H1 (cell line): Measurements from ENCODE around the gene ENPP6. TPM values are rescaled to one million over a fixed set of nuclear protein-coding genes. Genes with fewer than 3 reads are reported as not detected.

Experiments used
- CTCF ChIA-PET: fragments of 300-600 bp; sonication (Branson Sonifier 250); formaldehyde crosslinking; loops from one replicate; lab custom pipeline; 2021; ENCODE audit not compliant: partially characterized antibody; lab: Charles Lee
- POLR2A ChIA-PET: fragments of 300-600 bp; sonication (Branson Sonifier 250); formaldehyde crosslinking; loops from one replicate; lab custom pipeline; 2021; ENCODE audit warnings: inconsistent platforms; ENCODE audit not compliant: partially characterized antibody; lab: Charles Lee
- DNase-seq, 2 experiments: peaks; one replicate each; pipeline versions ENCODE4 v3.0.0 to v3.0.0-alpha.2; 2010 to 2022; ENCODE audit warnings: low spot score in 2 of 2, low read depth in 1 of 2, mixed read lengths in 1 of 2
- FAIRE-seq: peaks from 2 replicates; lab custom pipeline; 2011; peaks lifted over from hg19 to GRCh38; lab: Jason Lieb, UNC
- H2AFZ ChIP-seq: 2 replicates; pipeline ENCODE4 v1.8.1; 2012; ENCODE audit warnings: low read length, inconsistent platforms
- H2AK5ac ChIP-seq: 2 replicates; pipeline ENCODE4 v1.6.1; 2013; ENCODE audit warnings: low read depth, low read length
- H2BK120ac ChIP-seq: replicated peaks from 2 replicates; pipeline ENCODE3; 2013; ENCODE audit warnings: low read depth, low read length, inconsistent platforms
- H2BK12ac ChIP-seq: 2 replicates; pipeline ENCODE4 v1.6.1; 2013; ENCODE audit warnings: low read depth, low read length
- H2BK15ac ChIP-seq: 2 replicates; pipeline ENCODE4 v1.6.1; 2013; ENCODE audit warnings: low read length
- H2BK20ac ChIP-seq: 2 replicates; pipeline ENCODE4 v1.6.1; 2013; ENCODE audit warnings: low read length
- H2BK5ac ChIP-seq: 2 replicates; pipeline ENCODE4 v1.6.1; 2013; ENCODE audit warnings: low read depth, low read length
- H3K14ac ChIP-seq: 2 replicates; pipeline ENCODE4 v1.6.1; 2013; ENCODE audit warnings: inconsistent platforms; ENCODE audit not compliant: insufficient read length
- H3K18ac ChIP-seq: 2 replicates; pipeline ENCODE4 v1.6.1; 2013; ENCODE audit warnings: low read length; ENCODE audit errors: extremely low read depth
- H3K23ac ChIP-seq: 2 replicates; pipeline ENCODE4 v1.6.1; 2013; ENCODE audit warnings: inconsistent platforms; ENCODE audit not compliant: insufficient read length
- H3K23me2 ChIP-seq: 2 replicates; pipeline ENCODE4 v1.6.1; 2013; ENCODE audit warnings: low read depth, low read length
- H3K27ac ChIP-seq: 2 replicates; pipeline ENCODE4 v1.6.1; 2011; ENCODE audit warnings: low read depth, low read length, inconsistent platforms
- H3K27me3 ChIP-seq, 4 experiments: replicated peaks in 1 of 4; 1 replicate in 1 of 4; 2 replicates in 3 of 4; pipeline versions ENCODE4 v1.6.1 to v1.8.1; 2011 to 2013; ENCODE audit warnings: low read length in 3 of 4, mild to moderate bottlenecking in 3 of 4, inconsistent platforms in 2 of 4, mixed read lengths in 2 of 4, moderate library complexity in 1 of 4; ENCODE audit not compliant: control insufficient read depth in 3 of 4, insufficient read depth in 3 of 4; ENCODE audit errors: extremely low read depth in 1 of 4
- H3K36me3 ChIP-seq, 4 experiments: 2 replicates each; pipeline versions ENCODE4 v1.6.1 to v1.8.1; 2011 to 2013; ENCODE audit warnings: mild to moderate bottlenecking in 4 of 4, low read length in 3 of 4, moderate library complexity in 2 of 4, control low read depth in 1 of 4, inconsistent platforms in 1 of 4; ENCODE audit not compliant: insufficient read depth in 4 of 4, control insufficient read depth in 2 of 4
- H3K4ac ChIP-seq: replicated peaks from 2 replicates; pipeline ENCODE3; 2013; ENCODE audit warnings: low read length, low read depth, mixed read lengths, inconsistent platforms; ENCODE audit not compliant: insufficient read length
- H3K4me1 ChIP-seq, 4 experiments: replicated peaks in 1 of 4; 1 replicate in 1 of 4; 2 replicates in 3 of 4; pipeline versions ENCODE4 v1.6.1 to v1.8.1; 2011 to 2013; ENCODE audit warnings: low read length in 3 of 4, inconsistent platforms in 2 of 4, mixed read lengths in 1 of 4; ENCODE audit not compliant: insufficient read depth in 4 of 4, control insufficient read depth in 3 of 4
- H3K4me2 ChIP-seq, 2 experiments: 2 replicates each; pipeline versions ENCODE4 v1.6.1 to v1.8.1; 2011 to 2013; ENCODE audit warnings: low read depth in 2 of 2, low read length in 2 of 2, control low read depth in 1 of 2, inconsistent platforms in 1 of 2, mild to moderate bottlenecking in 1 of 2; ENCODE audit not compliant: insufficient read depth in 1 of 2
- H3K4me3 ChIP-seq, 4 experiments: fragments of 200-600, 300-600 bp in 1 of 4; sonication (generic), shearing (Covaris generic), sonication (Bioruptor Twin) in 1 of 4; 2 replicates each; pipeline versions ENCODE4 v1.5.1 to v1.8.1; 2011 to 2016; ENCODE audit warnings: low read length in 4 of 4, low read depth in 3 of 4, control low read depth in 2 of 4, inconsistent platforms in 2 of 4, mild to moderate bottlenecking in 2 of 4, mixed read lengths in 1 of 4, moderate library complexity in 1 of 4; ENCODE audit not compliant: insufficient read depth in 2 of 4; ENCODE audit errors: extremely low read depth in 1 of 4
- H3K56ac ChIP-seq: replicated peaks from 2 replicates; pipeline ENCODE3; 2013; ENCODE audit warnings: low read depth, mild to moderate bottlenecking, mixed read lengths, low read length, inconsistent platforms; ENCODE audit not compliant: insufficient read length
- H3K79me1 ChIP-seq: 2 replicates; pipeline ENCODE4 v1.6.1; 2013; ENCODE audit warnings: low read depth, low read length, control low read depth
- H3K79me2 ChIP-seq, 2 experiments: 2 replicates each; pipeline versions ENCODE4 v1.6.1 to v1.8.1; 2012 to 2013; ENCODE audit warnings: low read length in 2 of 2, mild to moderate bottlenecking in 2 of 2, inconsistent platforms in 1 of 2; ENCODE audit not compliant: insufficient read depth in 2 of 2, control insufficient read depth in 1 of 2
- H3K9ac ChIP-seq, 4 experiments: replicated peaks in 1 of 4; 1 replicate in 1 of 4; 2 replicates in 3 of 4; pipeline versions ENCODE4 v1.6.1 to v1.8.1; 2011 to 2013; ENCODE audit warnings: low read depth in 3 of 4, low read length in 3 of 4, control low read depth in 2 of 4, mild to moderate bottlenecking in 2 of 4, moderate library complexity in 2 of 4, inconsistent platforms in 1 of 4; ENCODE audit errors: extremely low read depth in 1 of 4
- H3K9me3 ChIP-seq, 2 experiments: 2 replicates each; pipeline versions ENCODE4 v1.6.1 to v1.8.1; 2012 to 2013; ENCODE audit warnings: mild to moderate bottlenecking in 2 of 2, moderate library complexity in 2 of 2, control low read depth in 1 of 2, inconsistent platforms in 1 of 2, low read depth in 1 of 2, low read length in 1 of 2, mixed read lengths in 1 of 2; ENCODE audit not compliant: insufficient read depth in 2 of 2
- H4K20me1 ChIP-seq, 2 experiments: replicated peaks in 1 of 2; 2 replicates each; pipeline versions ENCODE3 to v1.8.1; 2011 to 2013; ENCODE audit warnings: inconsistent platforms in 2 of 2, low read length in 2 of 2, mild to moderate bottlenecking in 1 of 2; ENCODE audit not compliant: insufficient read depth in 2 of 2, control insufficient read depth in 1 of 2
- H4K5ac ChIP-seq: 2 replicates; pipeline ENCODE4 v1.6.1; 2013; ENCODE audit warnings: low read length, low read depth, mixed read lengths, inconsistent platforms; ENCODE audit not compliant: insufficient read length
- H4K8ac ChIP-seq: 2 replicates; pipeline ENCODE4 v1.8.0; 2013; ENCODE audit warnings: mild to moderate bottlenecking, moderate library complexity, low read length, inconsistent platforms; ENCODE audit not compliant: insufficient read depth; ENCODE audit errors: extremely low read depth
- H4K91ac ChIP-seq: replicated peaks from 2 replicates; pipeline ENCODE3; 2013; ENCODE audit warnings: low read length, mixed read lengths, inconsistent platforms; ENCODE audit not compliant: insufficient read length
- ASH2L ChIP-seq: fragments of 200-600, 300-600 bp; sonication (generic); IDR thresholded peaks from one replicate; pipeline ENCODE4 v1.7.1; 2017; ENCODE audit warnings: low read length
- BRCA1 ChIP-seq: IDR thresholded peaks from 2 replicates; pipeline ENCODE4 v1.6.1; 2012; ENCODE audit warnings: low read depth, low read length, improper control_type of control experiment
- CHD1 ChIP-seq: IDR thresholded peaks from 2 replicates; pipeline ENCODE4 v1.6.1; 2012; ENCODE audit warnings: low read depth, low read length, improper control_type of control experiment
- EZH2 ChIP-seq: fragments of 200-600 bp; sonication (generic); IDR thresholded peaks from 2 replicates; pipeline ENCODE4 v1.7.1; 2012; ENCODE audit warnings: low read depth, mild to moderate bottlenecking, moderate library complexity, low read length, inconsistent platforms; ENCODE audit not compliant: severe bottlenecking
- GTF2F1 ChIP-seq: IDR thresholded peaks from 2 replicates; pipeline ENCODE4 v1.6.1; 2012; ENCODE audit warnings: low read depth, low read length, improper control_type of control experiment, borderline replicate concordance
- MAX ChIP-seq: IDR thresholded peaks from 2 replicates; pipeline ENCODE4 v1.6.1; 2012; ENCODE audit warnings: inconsistent platforms
- POU5F1 ChIP-seq: IDR thresholded peaks from 2 replicates; pipeline ENCODE4 v1.6.1; 2011; ENCODE audit warnings: low read depth, mild to moderate bottlenecking, low read length, moderate library complexity
- RAD21 ChIP-seq, 2 experiments: IDR thresholded peaks in 1 of 2; conservative IDR thresholded peaks in 1 of 2; 2 replicates each; pipeline ENCODE4 v1.6.1; 2011; ENCODE audit warnings: low read depth in 2 of 2, low read length in 2 of 2, improper control_type of control experiment in 1 of 2, inconsistent platforms in 1 of 2, mild to moderate bottlenecking in 1 of 2, moderate library complexity in 1 of 2
- RNF2 ChIP-seq: fragments of 200-900, 300-1000 bp; sonication (generic); IDR thresholded peaks from 2 replicates; pipeline ENCODE4 v1.7.1; 2016; ENCODE audit warnings: borderline replicate concordance, low read depth, mild to moderate bottlenecking, antibody characterized with exemption, low read length; ENCODE audit not compliant: poor library complexity, severe bottlenecking; ENCODE audit errors: missing control alignments
- SP2 ChIP-seq: IDR thresholded peaks from 2 replicates; pipeline ENCODE4 v1.6.1; 2012; ENCODE audit warnings: mild to moderate bottlenecking, low read length, inconsistent platforms
- SP4 ChIP-seq: IDR thresholded peaks from 2 replicates; pipeline ENCODE4 v1.6.1; 2012; ENCODE audit warnings: low read length, inconsistent platforms
- TEAD4 ChIP-seq: IDR thresholded peaks from 2 replicates; pipeline ENCODE4 v1.6.1; 2012; ENCODE audit warnings: low read depth, low read length, inconsistent platforms, mixed read lengths
- YY1 ChIP-seq: IDR thresholded peaks from 2 replicates; pipeline ENCODE4 v1.6.1; 2011; ENCODE audit warnings: low read depth, mild to moderate bottlenecking, low read length
- WGBS, 2 experiments: shearing (Covaris generic) in 1 of 2; methylation state at CpG; one replicate each; pipeline versions ENCODE4 v1.1.6 to v1.1.7; 2013 to 2015; ENCODE audit warnings: low lambda C conversion rate in 2 of 2, mixed read lengths in 2 of 2, inconsistent platforms in 1 of 2, low coverage in 1 of 2, missing lambda C conversion rate in 1 of 2; ENCODE audit not compliant: insufficient replicate concordance in 2 of 2, insufficient coverage in 1 of 2, insufficient read length in 1 of 2; ENCODE audit errors: extremely low coverage in 1 of 2, missing lambda C conversion rate in 1 of 2; 5-methylcytosine and 5-hydroxymethylcytosine counted together
- polyA plus RNA-seq, 7 experiments: library from polyadenylated mRNA; depleted of rRNA in 3 of 7; stranded (reverse) in 5 of 7; unstranded in 2 of 7; fragments of >200 nt in 5 of 7; fragments of 200-250 nt in 2 of 7; gene quantifications; 1 replicate in 5 of 7; 2 replicates in 1 of 7; 4 replicates in 1 of 7; pipeline versions ENCODE4 v1.2.1 to v1.2.3, GENCODE V29; 2011 to 2013; ENCODE audit warnings: missing spikeins in 2 of 7, mixed read lengths in 2 of 7
- total RNA-seq: library from RNA; stranded (reverse); fragmentation: NEBNext Ultra II Directional; extraction: Animal tissue kit (Norgen Biotek cat#: 25700); gene quantifications from 2 replicates; pipeline ENCODE4 v1.2.1, GENCODE V29; 2021

Gene ENPP6
- total and polyA plus RNA-seq, 2 of the 8 experiments (the other 6 are each of a cell fraction or from before 2014, with no cell fraction given): 0.11 to 0.20 TPM

- H4K5ac ChIP-seq: no peak overlapping the region
- no peaks in the 10 kb centered on the region for H3K9me3 ChIP-seq
- H3K14ac ChIP-seq: no peak overlapping the region
- FAIRE-seq (peak; percentile 68), DNase-seq (peak; percentile 56 to 91)
- no peak overlapping the region for H2AK5ac ChIP-seq
- H3K79me2 ChIP-seq: no peaks in the 10 kb centered on the region
- H3K9ac ChIP-seq: peak overlapping the region in 1 of 4 experiments; percentile 25; a peak in 2 of 7 replicates
- H3K4me3 ChIP-seq: peak overlapping the region in 1 of 4 experiments; percentile 21; a peak in 1 of 8 replicates
- POLR2A ChIA-PET: interaction anchor here (0.8 kb wide), 1 partner anchor 70 kb away, joined by 3 read pairs; no protein-coding TSS in a partner anchor
- no peak overlapping the region for H3K56ac ChIP-seq
- H3K4ac ChIP-seq: no peak overlapping the region
- H3K4me2 ChIP-seq: peak overlapping the region; percentile 51 to 63; a peak in 3 of 4 replicates
- no peaks in the 10 kb centered on the region for H3K36me3 ChIP-seq
- H3K23ac ChIP-seq: no peak overlapping the region
- no peak overlapping the region; the same call in 1 of the 2 replicates for H2BK15ac ChIP-seq
- H2BK120ac ChIP-seq: no peak overlapping the region
- no peak overlapping the region for H4K91ac ChIP-seq
- no peak overlapping the region for H2BK12ac ChIP-seq
- no peak overlapping the region for H4K8ac ChIP-seq
- H4K20me1 ChIP-seq: peaks cover 0 to 2% of the 10 kb centered on the region in 2 experiments
- H2BK20ac ChIP-seq: no peak overlapping the region
- H2BK5ac ChIP-seq: 0 out of 2 replicates have a peak overlapping the region, but pooled peaks have one; percentile 37
- peaks cover 0 to 3% (median 0%) of the 10 kb centered on the region in 4 experiments; a peak in 3 of 7 replicates for H3K4me1 ChIP-seq
- H3K79me1 ChIP-seq: no peaks in the 10 kb centered on the region
- CTCF ChIA-PET: interaction anchor here (0.6 to 11.3 kb wide), 28 partner anchors 8 to 285 kb away, joined by 3 to 151 read pairs (median 4); partner anchors contain the start of gene STOX2
- H3K23me2 ChIP-seq: peaks cover 2% of the 10 kb centered on the region; the same call in 1 of the 2 replicates
- 32% methylated on average over 25 of the region's 26 CpGs; no CpG with 5 or more reads in 1 of the 2 experiments for WGBS, 2 experiments
- H3K27ac ChIP-seq: no peak overlapping the region
- peak overlapping the region; percentile 93 for H2AFZ ChIP-seq
- H3K18ac ChIP-seq: peak overlapping the region; percentile 42; the same call in 1 of the 2 replicates
- H3K27me3 ChIP-seq: peaks cover 0 to 9% (median 0%) of the 10 kb centered on the region in 4 experiments; a peak in 2 of 7 replicates
- TF ChIP-seq CHD1 (no peak), SP4 (no peak), RAD21 (IDR thresholded peaks at IDR 0.05 in 1 of 2, conservative IDR thresholded peaks at IDR 0.05 in 1 of 2; ENCODE audit: low read depth in 2 of 2, low read length in 2 of 2) (peak; percentile 61 to 72), GTF2F1 (no peak), EZH2 (no peak), ASH2L (peak; percentile 37), MAX (peak; percentile 87), POU5F1 (no peak), RNF2 (no peak), SP2 (no peak), BRCA1 (no peak), YY1 (peak; percentile 43; the same call in 1 of the 2 replicates), TEAD4 (0 out of 2 replicates have a peak, but pooled peaks have one; percentile 27)
Measured at GRCh38 chr4:184097241-184097605, 120.5 kb downstream of the ENPP6 start.
